ENCODE data around the gene VSNL1.

- TF ChIP-seq CTCF (IDR thresholded peaks at IDR 0.05), result no peak
- no peak for TF ChIP-seq POLR2A (IDR thresholded peaks at IDR 0.05)
These were observed 117.3 kb downstream of the VSNL1 start for GRCh38 chr2:17657759-17658158.
